ENCODE data around the gene OR10AD1. TPM values are rescaled to one million over a fixed set of nuclear protein-coding genes. Genes with fewer than 3 reads are reported as not detected.
"Not testable (repeated sequence)": the region's sequence is repeated elsewhere in the genome, so short reads cannot be mapped to it uniquely, and the experiment has no call there.

Gene OR10AD1
- total and polyA plus RNA-seq, 4 donors: not detected

GRCh38 chr12:48157018-48157888, 45.8 kb downstream of the OR10AD1 start, which contains the start of gene ASB8 (continued):
- TF ChIP-seq REST (IDR thresholded peaks at IDR 0.05) (peak; percentile 76), JUND (IDR thresholded peaks at IDR 0.05) (no peak), EGR1 (IDR thresholded peaks at IDR 0.05; ENCODE audit: low read depth in 2 of 2) (no peak), MAX (IDR thresholded peaks at IDR 0.05) (peak; percentile 46)

- H3K27me3 ChIP-seq (ENCODE audit: control insufficient read depth in 4 of 4, insufficient read depth in 4 of 4, low read length in 3 of 4): no peaks in the 10 kb centered on the region
- TF ChIP-seq GABPA (IDR thresholded peaks at IDR 0.05 in 1 of 2, conservative IDR thresholded peaks at IDR 0.05 in 1 of 2) (no peak), SP1 (IDR thresholded peaks at IDR 0.05) (no peak), ATF3 (IDR thresholded peaks at IDR 0.05) (no peak), CTCF (IDR thresholded peaks at IDR 0.05; ENCODE audit: low read depth, low read length, missing input control) (no peak), EGR1 (IDR thresholded peaks at IDR 0.05; ENCODE audit: low read depth in 2 of 2) (no peak), YY1 (IDR thresholded peaks at IDR 0.05) (no peak), HNF4G (IDR thresholded peaks at IDR 0.05) (no peak), RXRA (IDR thresholded peaks at IDR 0.05) (no peak), NR2F2 (IDR thresholded peaks at IDR 0.05) (no peak), TAF1 (conservative IDR thresholded peaks at IDR 0.05) (no peak), RAD21 (IDR thresholded peaks at IDR 0.05) (no peak), HNF4A (conservative IDR thresholded peaks at IDR 0.05) (no peak), JUND (IDR thresholded peaks at IDR 0.05) (no peak), ZBTB33 (IDR thresholded peaks at IDR 0.05) (no peak), FOXA1 (IDR thresholded peaks at IDR 0.05) (no peak), MAX (IDR thresholded peaks at IDR 0.05) (no peak), FOXA2 (IDR thresholded peaks at IDR 0.05) (no peak), REST (IDR thresholded peaks at IDR 0.05) (no peak)
- DNase-seq (ENCODE audit: low spot score): no peak
- 29% methylated on average over 8 of the region's 8 CpGs for WGBS
- peak overlapping the region; percentile 76 to 98 (median 97) for H3K4me3 ChIP-seq (ENCODE audit: low read depth in 1 of 3, low read length in 3 of 3)
- no peak overlapping the region for H3K27ac ChIP-seq (ENCODE audit: low read depth in 1 of 2, low read length in 2 of 2)
- H3K36me3 ChIP-seq (ENCODE audit: control insufficient read depth in 4 of 4, insufficient read depth in 3 of 4, low read depth in 1 of 4, low read length in 3 of 4): peaks cover 3 to 12% (median 10%) of the 10 kb centered on the region in 4 donors
- peaks cover 0 to 9% (median 7%) of the 10 kb centered on the region in 4 donors for H3K4me1 ChIP-seq (ENCODE audit: control insufficient read depth in 4 of 4, insufficient read depth in 4 of 4, low read length in 3 of 4)
- H3K9me3 ChIP-seq (ENCODE audit: control insufficient read depth in 4 of 4, low read length in 3 of 4): no peaks in the 10 kb centered on the region
- peak overlapping the region; percentile 73 to 75 for H3K9ac ChIP-seq (ENCODE audit: low read depth in 1 of 2, low read length in 2 of 2)
Observed at GRCh38 chr12:48156652-48157017, 46.5 kb downstream of the OR10AD1 start.

GRCh38 chr12:48155786-48156185, 47.3 kb downstream of the OR10AD1 start:
- H3K27me3 ChIP-seq (ENCODE audit: control insufficient read depth in 4 of 4, insufficient read depth in 4 of 4, low read length in 3 of 4); H3K27ac ChIP-seq (ENCODE audit: low read depth in 1 of 2, low read length in 2 of 2); H3K9me3 ChIP-seq (ENCODE audit: control insufficient read depth in 4 of 4, low read length in 3 of 4); H3K4me1 ChIP-seq (ENCODE audit: control insufficient read depth in 4 of 4, insufficient read depth in 4 of 4, low read length in 3 of 4); H3K9ac ChIP-seq (ENCODE audit: low read depth in 1 of 2, low read length in 2 of 2); DNase-seq (ENCODE audit: low spot score); H3K4me3 ChIP-seq (ENCODE audit: low read depth in 1 of 3, low read length in 3 of 3): not testable (repeated sequence)
- 97% methylated on average over 5 of the region's 5 CpGs for WGBS
- peaks cover 5 to 21% (median 18%) of the 10 kb centered on the region in 4 donors for H3K36me3 ChIP-seq (ENCODE audit: control insufficient read depth in 4 of 4, insufficient read depth in 3 of 4, low read depth in 1 of 4, low read length in 3 of 4)

All from liver (tissue), 9 donors.